ENCODE data around the gene CTBP2. TPM values are rescaled to one million over a fixed set of nuclear protein-coding genes. Genes with fewer than 3 reads are reported as not detected.

Gene CTBP2
- total and polyA plus RNA-seq, 8 donors, result 21.3 to 169 (median 61.6) TPM

GRCh38 chr10:125162120-125162931, 2.0 kb upstream of the CTBP2 start:
- peak overlapping the region; percentile 2 to 100 (median 98) for H3K27ac ChIP-seq
- H3K36me3 ChIP-seq, result no peaks in the 10 kb centered on the region
- DNase-seq, result peak; percentile 43 to 68
- no peaks in the 10 kb centered on the region for H3K9me3 ChIP-seq
- TF ChIP-seq POLR2A (IDR thresholded peaks at IDR 0.05) (no peak), POLR2AphosphoS5 (IDR thresholded peaks at IDR 0.05) (no peak), EP300 (IDR thresholded peaks at IDR 0.05) (no peak)
- TF ChIP-seq, protein P1, sequence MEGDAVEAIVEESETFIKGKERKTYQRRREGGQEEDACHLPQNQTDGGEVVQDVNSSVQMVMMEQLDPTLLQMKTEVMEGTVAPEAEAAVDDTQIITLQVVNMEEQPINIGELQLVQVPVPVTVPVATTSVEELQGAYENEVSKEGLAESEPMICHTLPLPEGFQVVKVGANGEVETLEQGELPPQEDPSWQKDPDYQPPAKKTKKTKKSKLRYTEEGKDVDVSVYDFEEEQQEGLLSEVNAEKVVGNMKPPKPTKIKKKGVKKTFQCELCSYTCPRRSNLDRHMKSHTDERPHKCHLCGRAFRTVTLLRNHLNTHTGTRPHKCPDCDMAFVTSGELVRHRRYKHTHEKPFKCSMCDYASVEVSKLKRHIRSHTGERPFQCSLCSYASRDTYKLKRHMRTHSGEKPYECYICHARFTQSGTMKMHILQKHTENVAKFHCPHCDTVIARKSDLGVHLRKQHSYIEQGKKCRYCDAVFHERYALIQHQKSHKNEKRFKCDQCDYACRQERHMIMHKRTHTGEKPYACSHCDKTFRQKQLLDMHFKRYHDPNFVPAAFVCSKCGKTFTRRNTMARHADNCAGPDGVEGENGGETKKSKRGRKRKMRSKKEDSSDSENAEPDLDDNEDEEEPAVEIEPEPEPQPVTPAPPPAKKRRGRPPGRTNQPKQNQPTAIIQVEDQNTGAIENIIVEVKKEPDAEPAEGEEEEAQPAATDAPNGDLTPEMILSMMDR (IDR thresholded peaks at IDR 0.05), result no peak
- intact Hi-C loops (cut with DNase I; ENCODE audit: low total_unique reads), result no loop called here
- no peaks in the 10 kb centered on the region for H3K27me3 ChIP-seq
- H3K4me3 ChIP-seq, result peak overlapping the region; percentile 78 to 92 (median 88)
- peaks cover 11 to 25% (median 21%) of the 10 kb centered on the region in 4 donors for H3K4me1 ChIP-seq
- 35 to 69% (median 51%) methylated on average over 50 to 51 of the region's 51 CpGs for WGBS, 5 donors

DNA sequence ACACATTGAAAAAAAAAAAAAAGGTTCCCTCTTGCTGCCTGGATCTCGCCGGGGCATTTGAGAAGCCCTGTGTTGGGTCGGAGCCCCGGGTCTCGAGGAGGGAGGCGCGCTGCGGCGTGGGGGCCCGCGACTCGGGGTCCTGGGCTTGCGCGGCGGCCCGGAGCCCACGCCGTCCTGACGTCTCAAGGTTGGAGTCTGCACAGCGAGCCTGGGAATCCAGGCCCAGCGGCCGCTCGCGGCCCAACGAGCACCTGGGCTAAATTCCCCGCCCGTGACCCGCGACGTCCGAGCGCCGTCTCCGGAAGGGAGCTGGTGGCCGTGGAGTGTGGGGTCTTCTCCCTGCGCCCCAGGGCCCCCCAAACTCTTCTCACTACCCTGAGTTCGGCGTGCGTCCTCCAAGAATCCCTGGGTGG, 1.4 kb upstream of the CTBP2 start:
- no peaks in the 10 kb centered on the region for H3K27me3 ChIP-seq
- peak overlapping the region; percentile 78 to 92 (median 88) for H3K4me3 ChIP-seq
- no peaks in the 10 kb centered on the region for H3K36me3 ChIP-seq
- intact Hi-C loops (cut with DNase I; ENCODE audit: low total_unique reads), result no loop called here
- peak in 1 of 2 donors; percentile 30 for DNase-seq
- no peaks in the 10 kb centered on the region for H3K9me3 ChIP-seq
- 2 to 13% (median 3%) methylated on average over 25 to 39 of the region's 39 CpGs for WGBS, 5 donors
- peaks cover 16 to 31% (median 24%) of the 10 kb centered on the region in 4 donors for H3K4me1 ChIP-seq
- H3K27ac ChIP-seq, result peak overlapping the region; percentile 92 to 100 (median 98)
- TF ChIP-seq POLR2AphosphoS5 (IDR thresholded peaks at IDR 0.05) (no peak), EP300 (IDR thresholded peaks at IDR 0.05) (no peak), POLR2A (IDR thresholded peaks at IDR 0.05) (no peak)
- TF ChIP-seq, protein P1 (IDR thresholded peaks at IDR 0.05), result no peak

GRCh38 chr10:125160856-125161706, 718 bp upstream of the CTBP2 start:
- Histone ChIP-seq H3K27ac (peak overlapping the region; percentile 92 to 100 (median 98)), H3K27me3 (no peaks in the 10 kb centered on the region), H3K36me3 (no peaks in the 10 kb centered on the region), H3K4me1 (peaks cover 18 to 37% (median 30%) of the 10 kb centered on the region in 4 donors), H3K4me3 (peak overlapping the region; percentile 78 to 92 (median 88)), H3K9me3 (no peaks in the 10 kb centered on the region)
- intact Hi-C loops (cut with DNase I; ENCODE audit: low total_unique reads), result no loop called here
- peak; percentile 63 to 94 for DNase-seq
- TF ChIP-seq, protein P1 (IDR thresholded peaks at IDR 0.05), result peak in 3 of 7 experiments; percentile 18 to 47 (median 41)
- no peak for TF ChIP-seq POLR2AphosphoS5 (IDR thresholded peaks at IDR 0.05)
- WGBS, 5 donors, result 0 to 3% (median 1%) methylated on average over 37 to 76 of the region's 76 CpGs

DNA sequence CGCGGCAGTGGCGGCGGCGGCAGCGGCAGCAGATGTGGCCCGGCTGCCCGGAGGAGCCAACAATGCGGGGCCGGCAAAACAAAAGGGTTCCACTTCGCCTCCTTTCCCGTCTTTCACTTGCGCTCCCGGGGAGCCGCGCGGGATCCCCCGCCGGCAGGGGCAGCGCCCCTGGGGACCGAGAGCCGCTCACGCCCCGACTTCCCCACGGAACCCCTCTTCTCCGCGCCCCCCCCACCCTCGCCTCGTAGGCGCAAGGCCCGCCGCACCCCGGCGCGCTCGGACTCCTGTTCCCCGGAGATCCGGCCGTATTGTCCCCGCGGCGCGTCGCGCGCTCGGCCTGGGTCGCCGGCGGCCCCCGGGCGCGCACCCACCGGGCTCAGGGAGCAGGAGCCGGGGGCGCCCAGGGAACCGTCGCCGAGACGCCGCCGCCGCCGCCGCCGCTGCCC, 854 bp downstream of the CTBP2 start:
- 0 to 2% (median 1%) methylated on average over 29 to 65 of the region's 66 CpGs for WGBS, 5 donors
- TF ChIP-seq, protein P1 (IDR thresholded peaks at IDR 0.05), result no peak
- no peak for TF ChIP-seq POLR2A (IDR thresholded peaks at IDR 0.05)
- TF ChIP-seq EP300 (IDR thresholded peaks at IDR 0.05), result no peak
- TF ChIP-seq POLR2AphosphoS5 (IDR thresholded peaks at IDR 0.05), result no peak
- Histone ChIP-seq H3K4me3 (peak overlapping the region; percentile 78 to 92 (median 88)), H3K36me3 (no peaks in the 10 kb centered on the region), H3K27ac (peak overlapping the region; percentile 96 to 100 (median 98)), H3K27me3 (no peaks in the 10 kb centered on the region), H3K9me3 (no peaks in the 10 kb centered on the region), H3K4me1 (peaks cover 32 to 53% (median 43%) of the 10 kb centered on the region in 4 donors)
- DNase-seq, result peak; percentile 36 to 73
- intact Hi-C loops (cut with DNase I; ENCODE audit: low total_unique reads), result no loop called here

Measured in stomach (tissue), 9 donors.